Prostate gland (tissue), 2 donors: Measurements from ENCODE around the gene TMEM140. TPM values are rescaled to one million over a fixed set of nuclear protein-coding genes. Genes with fewer than 3 reads are reported as not detected.

Source experiments
- DNase-seq: peaks from one replicate; pipeline ENCODE4 v3.0.0-alpha.2; 2019; ENCODE audit warnings: low spot score
- H3K27ac ChIP-seq, 2 donors: fragments of 200-600 bp; sonication (generic); 2 replicates each; pipeline ENCODE4 v1.5.1; 2017 to 2019
- H3K27me3 ChIP-seq: fragments of 200-600 bp; sonication (generic); replicated peaks from 2 replicates; pipeline ENCODE4 v1.5.1; 2019; ENCODE audit not compliant: insufficient read depth
- H3K36me3 ChIP-seq, 2 donors: fragments of 200-600 bp; sonication (generic); 1 replicate in 1 of 2; 2 replicates in 1 of 2; pipeline versions ENCODE4 v1.5.1 to v1.8.1; 2017 to 2019
- H3K4me1 ChIP-seq: fragments of 200-600 bp; sonication (generic); replicated peaks from 2 replicates; pipeline ENCODE4 v1.5.1; 2019
- H3K4me3 ChIP-seq, 2 donors: fragments of 200-600 bp; sonication (generic); 2 replicates each; pipeline ENCODE4 v1.5.1; 2017 to 2019
- H3K9me3 ChIP-seq: fragments of 200-600 bp; sonication (generic); 2 replicates; pipeline ENCODE4 v1.5.1; 2017
- POLR2A ChIP-seq: fragments of 450-650 bp; IDR thresholded peaks from one replicate; pipeline ENCODE4 v1.6.1; 2016; ENCODE audit warnings: antibody characterized with exemption, mild to moderate bottlenecking
- POLR2AphosphoS5 ChIP-seq: sonication (generic); formaldehyde crosslinking; IDR thresholded peaks from one replicate; pipeline ENCODE4 v1.6.1; 2017; ENCODE audit warnings: antibody characterized with exemption
- WGBS: methylation state at CpG from one replicate; pipeline ENCODE4 v1.1.5; 2018; 5-methylcytosine and 5-hydroxymethylcytosine counted together
- intact Hi-C: fragments of 100-400 bp; cut with DNase I; formaldehyde crosslinking; loops from one replicate; pipeline ENCODE4 v1.14.2; 2022
- total RNA-seq, 2 donors: library from RNA; depleted of rRNA; stranded (reverse); fragments of >200 nt; gene quantifications; one replicate each; pipeline ENCODE4 v1.1.0, GENCODE V29; 2016
- TF ChIP-seq, protein P1 (sequence below), 4 experiments: fragments of 200-600 bp in 2 of 4; fragments of 450-650 bp in 2 of 4; sonication (generic) in 2 of 4; IDR thresholded peaks; 1 replicate in 3 of 4; 2 replicates in 1 of 4; pipeline ENCODE4 v1.5.1; 2016 to 2019; ENCODE audit warnings: antibody characterized with exemption in 4 of 4, mild to moderate bottlenecking in 2 of 4, moderate library complexity in 2 of 4

TMEM140 gene
- total RNA-seq, 2 donors from 2014 or later = 8.2 to 14.6 TPM

DNA sequence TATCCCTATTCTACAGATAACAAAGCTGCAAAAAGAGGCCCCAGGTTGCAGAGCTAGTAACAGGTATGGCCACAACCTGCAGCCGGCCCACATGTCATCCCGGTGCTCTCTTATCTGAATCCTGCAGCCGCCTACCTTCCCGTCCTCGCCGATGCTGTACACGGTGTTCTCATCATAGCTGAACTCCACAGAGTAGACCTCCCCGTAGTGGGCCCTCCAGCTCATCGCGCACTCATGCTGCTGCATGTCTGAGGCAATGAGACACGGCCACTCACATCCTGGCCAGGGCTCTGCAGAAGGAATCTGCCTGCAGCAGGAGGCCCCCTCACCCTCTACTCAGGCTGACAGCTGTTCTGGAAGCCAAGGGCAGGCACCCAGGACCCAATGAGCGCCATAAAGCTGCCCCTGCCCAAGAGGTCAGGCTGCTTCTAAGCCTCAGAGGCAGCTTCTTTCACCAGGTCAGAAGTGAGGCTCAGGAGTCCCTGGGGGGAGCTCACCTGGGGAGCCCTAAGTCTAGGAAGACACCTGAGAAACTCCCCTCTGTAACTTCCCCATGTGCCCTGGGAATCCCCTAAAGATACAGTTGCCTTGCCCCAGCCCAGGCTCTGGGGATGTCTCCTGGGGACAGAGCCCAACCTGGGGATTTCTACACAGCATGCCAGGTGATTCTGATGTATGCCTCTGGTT lies 40.6 kb downstream of the TMEM140 start:
- peaks cover 8 to 22% of the 10 kb centered on the region in 2 donors for H3K36me3 ChIP-seq
- no peak for DNase-seq

DNA sequence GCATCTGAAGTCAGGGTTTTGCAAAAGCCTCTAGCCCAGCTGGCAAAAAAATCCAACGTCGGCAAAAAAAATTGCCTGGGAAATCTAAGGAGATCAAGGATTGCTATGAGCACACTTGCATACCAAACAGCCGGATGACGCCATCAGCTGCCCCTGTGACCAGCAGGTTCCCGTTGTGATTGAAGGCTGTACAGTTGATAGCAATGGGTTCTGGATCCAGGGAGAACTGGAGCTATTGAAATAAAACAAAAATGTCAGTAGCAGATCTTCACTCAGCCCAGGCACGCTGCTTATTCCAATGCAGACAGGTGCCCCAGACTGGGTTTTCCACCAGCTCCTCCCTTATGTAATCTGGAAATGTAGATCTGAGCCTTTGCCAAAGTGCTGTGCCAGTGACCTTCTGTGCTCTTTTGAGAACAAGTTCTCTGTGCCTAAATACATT lies 41.4 kb downstream of the TMEM140 start:
- no peaks in the 10 kb centered on the region for H3K27me3 ChIP-seq
- no peak overlapping the region for H3K4me3 ChIP-seq
- H3K36me3 ChIP-seq = peaks cover 8 to 22% of the 10 kb centered on the region in 2 donors
- no peak overlapping the region for H3K27ac ChIP-seq
- 95% methylated on average over 6 of the region's 6 CpGs for WGBS
- no peak for DNase-seq
- intact Hi-C loops = no loop called here
- no peaks in the 10 kb centered on the region for H3K9me3 ChIP-seq
- no peaks in the 10 kb centered on the region for H3K4me1 ChIP-seq
- TF ChIP-seq, protein P1, sequence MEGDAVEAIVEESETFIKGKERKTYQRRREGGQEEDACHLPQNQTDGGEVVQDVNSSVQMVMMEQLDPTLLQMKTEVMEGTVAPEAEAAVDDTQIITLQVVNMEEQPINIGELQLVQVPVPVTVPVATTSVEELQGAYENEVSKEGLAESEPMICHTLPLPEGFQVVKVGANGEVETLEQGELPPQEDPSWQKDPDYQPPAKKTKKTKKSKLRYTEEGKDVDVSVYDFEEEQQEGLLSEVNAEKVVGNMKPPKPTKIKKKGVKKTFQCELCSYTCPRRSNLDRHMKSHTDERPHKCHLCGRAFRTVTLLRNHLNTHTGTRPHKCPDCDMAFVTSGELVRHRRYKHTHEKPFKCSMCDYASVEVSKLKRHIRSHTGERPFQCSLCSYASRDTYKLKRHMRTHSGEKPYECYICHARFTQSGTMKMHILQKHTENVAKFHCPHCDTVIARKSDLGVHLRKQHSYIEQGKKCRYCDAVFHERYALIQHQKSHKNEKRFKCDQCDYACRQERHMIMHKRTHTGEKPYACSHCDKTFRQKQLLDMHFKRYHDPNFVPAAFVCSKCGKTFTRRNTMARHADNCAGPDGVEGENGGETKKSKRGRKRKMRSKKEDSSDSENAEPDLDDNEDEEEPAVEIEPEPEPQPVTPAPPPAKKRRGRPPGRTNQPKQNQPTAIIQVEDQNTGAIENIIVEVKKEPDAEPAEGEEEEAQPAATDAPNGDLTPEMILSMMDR (IDR thresholded peaks at IDR 0.05) = no peak
- TF ChIP-seq POLR2AphosphoS5 (no peak), POLR2A (no peak)

More for the DNA sequence above, 40.6 kb downstream of the TMEM140 start:
- no peaks in the 10 kb centered on the region for H3K4me1 ChIP-seq
- no peaks in the 10 kb centered on the region for H3K27me3 ChIP-seq
- no peak overlapping the region for H3K27ac ChIP-seq
- intact Hi-C loops = no loop called here
- TF ChIP-seq POLR2A (no peak), POLR2AphosphoS5 (no peak)
- TF ChIP-seq, protein P1 (IDR thresholded peaks at IDR 0.05) = no peak
- no peak overlapping the region for H3K4me3 ChIP-seq
- WGBS = 91% methylated on average over 12 of the region's 12 CpGs
- H3K9me3 ChIP-seq = no peaks in the 10 kb centered on the region

DNA sequence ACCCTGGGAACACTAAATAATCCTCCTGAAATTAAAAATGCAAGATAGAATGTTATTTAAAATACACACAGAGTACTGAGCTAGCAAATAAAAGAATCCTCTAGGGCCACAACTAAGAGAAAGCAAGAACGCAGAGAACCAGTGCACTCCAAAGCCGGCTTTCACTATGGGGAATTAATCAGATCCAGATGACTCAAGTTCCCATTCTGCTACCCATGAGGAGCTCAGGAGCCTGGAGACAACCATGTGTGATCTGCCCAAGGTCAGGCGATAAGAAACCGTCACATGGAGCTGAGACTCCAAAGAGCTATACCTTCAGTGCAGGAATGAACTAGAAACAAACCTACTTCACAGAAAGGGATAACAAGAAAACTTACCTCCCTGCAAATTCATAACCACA lies 42.1 kb downstream of the TMEM140 start:
- Histone ChIP-seq H3K36me3 (peaks cover 8 to 22% of the 10 kb centered on the region in 2 donors), H3K27me3 (no peaks in the 10 kb centered on the region), H3K27ac (no peak overlapping the region), H3K9me3 (no peaks in the 10 kb centered on the region), H3K4me1 (no peaks in the 10 kb centered on the region), H3K4me3 (no peak overlapping the region)
- intact Hi-C loops = no loop called here
- no peak for TF ChIP-seq POLR2AphosphoS5
- no peak for TF ChIP-seq POLR2A
- TF ChIP-seq, protein P1 (IDR thresholded peaks at IDR 0.05) = no peak
- DNase-seq = no peak
- WGBS = 79% methylated on average over 4 of the region's 4 CpGs

DNA sequence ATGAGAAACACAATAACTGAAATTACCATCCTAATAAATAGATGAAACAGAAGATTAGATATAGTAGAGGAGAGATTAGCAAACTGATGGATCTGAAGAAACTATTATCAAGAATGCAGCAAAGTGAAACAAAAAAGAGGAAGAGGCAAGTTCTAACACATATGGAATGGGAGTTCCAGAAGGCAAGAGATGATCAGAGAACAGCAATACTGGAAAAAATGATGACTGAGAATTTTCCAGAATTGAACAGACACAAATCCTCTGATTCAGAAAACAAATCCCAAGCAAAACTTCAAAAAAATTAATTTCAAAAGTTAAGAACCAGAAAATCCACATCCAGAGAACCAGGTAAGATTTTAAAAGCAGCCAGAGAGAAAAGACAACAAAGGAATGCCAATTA lies 42.8 kb downstream of the TMEM140 start:
- Histone ChIP-seq H3K27ac (no peak overlapping the region), H3K27me3 (no peaks in the 10 kb centered on the region), H3K4me1 (no peaks in the 10 kb centered on the region), H3K4me3 (no peak overlapping the region), H3K36me3 (peaks cover 8 to 18% of the 10 kb centered on the region in 2 donors), H3K9me3 (no peaks in the 10 kb centered on the region)
- TF ChIP-seq POLR2A (no peak), POLR2AphosphoS5 (no peak)
- TF ChIP-seq, protein P1 (IDR thresholded peaks at IDR 0.05) = no peak
- no peak for DNase-seq
- intact Hi-C loops = no loop called here
